ENCODE results near the gene TRAK2.

The TRAK2 gene

DNA sequence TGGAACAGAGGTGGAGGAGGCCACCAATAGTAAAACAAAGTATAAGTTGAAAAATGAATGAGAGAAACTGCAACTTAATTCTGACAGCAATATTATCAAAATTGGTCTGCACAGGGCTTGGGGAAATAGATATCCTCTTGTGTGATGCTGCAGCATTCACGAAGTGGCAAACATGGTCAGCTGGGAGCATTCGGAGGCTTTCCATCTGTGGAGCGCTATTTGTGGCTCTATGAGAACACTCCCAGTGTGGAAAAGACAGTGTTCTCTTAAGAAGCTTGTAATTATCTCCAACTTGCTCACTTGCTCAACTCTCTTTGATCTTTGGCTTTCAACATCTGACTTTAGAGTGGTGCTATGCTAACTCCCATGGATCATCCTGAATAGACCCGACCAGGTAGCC lies 91.0 kb downstream of the TRAK2 start:
- no peak for DNase-seq

DNA sequence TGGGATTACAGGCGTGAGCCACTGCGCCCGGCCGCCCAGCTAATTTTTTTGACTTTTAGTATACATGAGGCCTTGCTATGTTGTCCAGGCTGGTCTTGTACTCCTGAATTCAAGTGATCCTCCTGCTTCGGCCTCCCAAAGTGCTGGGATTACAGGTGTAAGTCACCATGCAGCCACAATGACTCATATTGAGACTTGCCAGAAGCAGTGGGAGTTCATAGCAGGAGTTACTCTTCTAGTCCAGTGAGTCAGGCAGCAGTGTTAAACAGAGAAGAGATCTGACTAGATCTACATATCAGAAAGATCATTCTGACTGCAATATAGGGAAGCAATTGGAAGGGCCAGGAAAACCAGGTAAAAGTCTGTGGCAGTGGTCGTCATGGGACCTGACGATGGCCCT lies 92.6 kb downstream of the TRAK2 start:
- DNase-seq, result no peak

- DNase-seq, result no peak
Measured at GRCh38 chr2:201357221-201357620, 94.0 kb downstream of the TRAK2 start, which contains the start of gene FLACC1. FLACC1 (minus strand) TSS chr2:201357345; CDS start chr2:201351404, 5,941 bp downstream.

- DNase-seq, result no peak
Measured at GRCh38 chr2:201353116-201353515, 98.1 kb downstream of the TRAK2 start.

- DNase-seq, result no peak
Measured at GRCh38 chr2:201350879-201351278, 100.4 kb downstream of the TRAK2 start.

DNA sequence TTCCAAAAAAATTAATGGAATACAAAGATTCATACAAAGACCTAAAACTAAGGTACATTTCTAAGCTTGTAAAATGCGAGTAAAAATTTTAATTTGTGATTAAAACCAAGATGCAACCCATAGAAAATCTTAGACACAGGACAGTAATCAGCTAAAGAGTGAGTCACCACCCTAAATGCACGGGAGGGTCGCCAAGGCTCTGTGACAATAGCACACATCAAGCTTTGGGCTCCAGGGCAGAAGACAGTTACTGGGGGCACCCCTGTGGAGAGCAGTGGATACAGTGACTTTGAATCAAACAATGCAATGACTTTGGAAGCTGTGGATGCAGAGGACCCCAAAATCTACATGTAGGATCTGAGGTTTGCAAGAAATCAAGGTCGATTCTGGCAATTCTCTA lies 101.7 kb downstream of the TRAK2 start:
- no peak for DNase-seq

- DNase-seq, result no peak
Measured at GRCh38 chr2:201348758-201349157, 102.5 kb downstream of the TRAK2 start.

GRCh38 chr2:201347138-201347537 lies 104.1 kb downstream of the TRAK2 start:
- DNase-seq, result no peak

- no peak for DNase-seq
Measured at GRCh38 chr2:201345625-201346213, 105.5 kb downstream of the TRAK2 start.

- no peak for DNase-seq
Measured at GRCh38 chr2:201344663-201345366, 106.4 kb downstream of the TRAK2 start.

DNA sequence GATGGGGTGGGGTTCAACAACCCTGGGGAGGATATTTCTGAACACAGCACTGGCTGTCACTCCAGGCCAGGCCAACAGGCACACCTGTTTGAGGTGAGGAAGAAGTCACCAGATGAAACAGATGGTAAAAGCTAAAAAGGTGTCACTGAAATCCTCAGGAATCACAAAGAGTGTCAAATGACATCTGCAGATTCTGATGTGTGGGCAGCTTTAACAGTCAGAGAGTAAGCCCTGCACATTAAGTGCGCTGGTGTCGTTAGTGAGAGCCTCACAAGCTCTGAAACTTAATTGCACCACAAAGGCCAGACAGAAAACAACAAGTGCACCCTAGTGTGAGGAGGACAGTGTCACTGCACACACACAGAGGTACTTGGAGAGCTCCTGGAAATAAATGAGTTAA lies 107.7 kb downstream of the TRAK2 start:
- no peak for DNase-seq

- no peak for DNase-seq
Measured at GRCh38 chr2:201342923-201343322, 108.3 kb downstream of the TRAK2 start.

DNA sequence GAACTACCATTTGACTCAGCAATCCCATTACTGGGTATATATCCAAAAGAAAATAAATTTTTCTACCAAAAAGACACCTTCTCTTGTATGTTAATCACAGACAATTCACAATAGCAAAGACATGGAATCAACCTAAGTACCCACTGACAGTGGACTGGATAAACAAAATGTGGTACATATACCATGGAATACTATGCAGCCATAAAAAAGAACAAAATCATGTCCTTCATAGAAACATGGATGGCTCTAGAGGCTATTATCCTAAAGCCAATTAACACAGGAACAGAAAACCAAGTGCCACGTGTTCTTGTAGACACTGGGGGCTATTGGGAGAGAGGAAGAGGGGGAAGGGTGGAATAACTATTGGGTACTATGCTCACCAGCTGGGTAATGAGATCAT lies 121.8 kb downstream of the TRAK2 start:
- DNase-seq, result no peak

GRCh38 chr2:201327678-201328077 lies 123.6 kb downstream of the TRAK2 start:
- DNase-seq, result no peak

Measured in NK-92 treated with Interleukin-12 subunit alpha and Interleukin-12 subunit beta, amount 100 ng/mL, for 24 hours (cell line).